Stimulated activated CD8-positive, alpha-beta memory T cell treated with anti-CD3 and anti-CD28 coated beads, Interleukin-12 subunit alpha, Interleukin-12 subunit beta, amount 100 ng/mL, for 1 hour (primary cell): ENCODE data around the gene HS2ST1.
"Not testable (repeated sequence)": the region's sequence is repeated elsewhere in the genome, so short reads cannot be mapped to it uniquely, and the experiment has no call there.

Experiments
- DNase-seq: peaks from one replicate; pipeline ENCODE4 v3.0.0-alpha.2; 2020; ENCODE audit warnings: low read depth

Gene HS2ST1

DNA sequence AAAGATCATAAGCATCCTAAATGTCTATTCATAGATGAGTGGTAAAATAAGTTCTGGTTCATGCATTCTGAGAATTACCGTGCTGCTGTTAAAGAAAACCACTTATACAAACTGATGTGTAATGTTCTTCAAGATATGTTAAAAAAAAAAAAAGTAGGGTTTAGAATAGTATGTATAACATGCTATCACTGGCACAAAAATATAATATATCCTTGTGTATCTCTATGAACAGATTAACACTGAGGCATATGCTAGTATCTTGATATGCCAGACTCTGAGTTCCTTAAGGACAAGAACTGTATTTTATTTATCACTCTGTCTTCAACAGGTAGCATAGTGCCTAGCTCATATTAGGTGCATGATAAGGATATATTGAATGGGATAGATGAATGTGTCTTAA, 108.9 kb downstream of the HS2ST1 start:
- DNase-seq: no peak

DNA sequence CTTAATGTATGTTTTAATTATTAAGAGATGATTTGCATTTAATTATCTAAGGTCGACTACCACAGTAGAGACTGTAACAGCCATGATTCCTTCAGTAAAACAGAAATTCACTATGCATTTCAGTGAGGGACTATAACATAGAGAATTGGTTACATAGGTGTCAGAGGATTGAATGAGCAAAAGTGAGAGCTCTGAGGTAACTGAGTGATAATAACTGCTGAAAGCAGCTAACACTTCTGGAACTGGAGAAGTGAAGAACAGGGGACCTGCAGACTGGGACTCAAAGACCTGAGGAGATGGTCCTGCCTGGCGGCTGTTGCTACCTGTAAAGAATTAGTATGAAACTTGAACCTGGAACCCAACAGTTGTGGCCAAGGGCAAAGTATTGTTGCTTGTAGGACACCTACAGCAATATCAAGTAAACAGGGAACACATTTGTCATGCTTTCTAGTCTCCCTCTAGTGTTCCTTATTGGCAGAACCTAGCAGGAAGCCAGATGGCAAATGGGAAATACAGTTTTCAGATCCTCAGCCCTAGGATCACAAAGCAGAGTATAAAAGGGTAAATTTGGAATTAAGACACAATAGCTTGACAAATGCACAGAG, 110.6 kb downstream of the HS2ST1 start:
- no peak for DNase-seq

DNA sequence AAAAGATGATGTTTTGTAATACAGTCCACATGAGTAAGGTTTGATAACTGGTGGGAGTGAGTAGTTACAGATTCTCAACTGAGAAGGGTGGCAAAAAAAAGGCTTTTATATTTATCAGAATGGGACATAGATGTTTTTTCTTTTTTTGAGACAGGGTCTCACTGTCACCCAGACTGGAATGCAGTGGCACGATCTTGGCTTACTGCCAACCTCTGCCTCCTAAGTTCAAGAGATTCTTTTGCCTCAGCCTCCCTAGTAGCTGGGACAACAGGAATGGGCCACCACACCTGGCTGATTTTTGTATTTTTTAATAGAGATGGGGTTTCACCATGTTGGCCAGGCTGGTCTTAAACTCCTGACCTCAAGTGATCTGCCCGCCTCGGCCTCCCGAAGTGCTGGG, 113.1 kb downstream of the HS2ST1 start:
- not testable (repeated sequence) for DNase-seq

DNA sequence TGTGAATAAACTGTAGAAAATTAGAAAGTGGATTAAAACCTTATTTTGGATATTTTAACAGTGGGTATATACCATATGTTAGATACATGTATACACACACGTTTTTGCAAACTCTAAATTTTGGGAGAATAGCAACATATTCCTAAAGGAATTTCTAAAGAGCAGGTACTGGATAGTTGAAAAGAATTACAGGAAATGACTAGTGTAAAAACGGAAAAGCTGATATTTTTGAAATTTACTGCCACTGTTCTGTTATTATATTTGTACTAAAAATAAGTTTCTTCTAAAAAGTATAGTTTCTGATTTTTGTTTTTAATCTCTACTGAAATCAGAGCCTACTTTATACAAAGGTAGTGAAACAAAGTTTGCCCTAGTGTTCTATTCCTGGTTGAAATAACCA, 114.1 kb downstream of the HS2ST1 start:
- no peak for DNase-seq

DNA sequence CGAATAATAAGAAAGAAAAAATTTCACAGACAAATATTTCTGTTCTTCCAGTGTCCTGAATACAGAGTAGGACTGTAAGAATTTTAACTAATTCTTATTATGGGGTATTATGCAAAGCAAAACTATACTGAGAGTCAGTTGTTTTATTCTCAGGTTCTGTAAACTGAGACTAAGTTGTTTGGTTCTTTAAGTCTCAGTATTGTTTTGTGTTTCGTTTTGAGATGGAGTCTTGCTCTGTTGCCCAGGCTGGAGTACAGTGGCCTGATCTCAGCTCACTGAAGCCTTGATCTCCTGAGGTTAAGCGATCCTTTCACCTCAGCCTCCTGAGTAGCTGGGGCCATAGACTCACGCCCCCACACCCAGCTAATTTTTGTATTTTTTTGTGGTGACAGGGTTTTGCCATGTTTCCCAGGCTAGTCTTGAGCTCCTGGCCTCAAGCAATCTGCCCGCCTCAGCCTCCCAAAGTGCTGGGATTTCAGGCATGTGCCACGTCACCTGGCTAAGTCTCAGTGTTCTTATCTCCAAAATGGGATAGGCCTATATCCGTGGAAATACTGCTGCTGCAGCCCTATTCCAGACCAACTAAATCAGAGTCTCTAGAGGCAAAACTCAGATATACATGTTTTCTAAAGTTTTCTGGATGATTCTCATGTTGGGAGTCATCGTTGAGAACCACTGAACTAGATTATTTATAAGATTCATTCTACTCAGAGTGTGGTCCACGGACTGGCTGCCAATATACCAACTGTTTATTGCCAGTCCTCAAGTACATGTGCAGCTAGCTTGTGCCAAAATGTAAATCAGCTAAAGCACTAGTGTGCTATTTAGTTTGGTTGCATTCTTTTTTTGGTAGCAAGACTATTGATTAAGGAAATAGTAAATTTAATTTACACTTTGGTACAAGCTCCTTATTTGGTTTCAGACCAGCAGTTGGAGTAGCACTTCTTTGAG, 116.6 kb downstream of the HS2ST1 start:
- no peak for DNase-seq

DNA sequence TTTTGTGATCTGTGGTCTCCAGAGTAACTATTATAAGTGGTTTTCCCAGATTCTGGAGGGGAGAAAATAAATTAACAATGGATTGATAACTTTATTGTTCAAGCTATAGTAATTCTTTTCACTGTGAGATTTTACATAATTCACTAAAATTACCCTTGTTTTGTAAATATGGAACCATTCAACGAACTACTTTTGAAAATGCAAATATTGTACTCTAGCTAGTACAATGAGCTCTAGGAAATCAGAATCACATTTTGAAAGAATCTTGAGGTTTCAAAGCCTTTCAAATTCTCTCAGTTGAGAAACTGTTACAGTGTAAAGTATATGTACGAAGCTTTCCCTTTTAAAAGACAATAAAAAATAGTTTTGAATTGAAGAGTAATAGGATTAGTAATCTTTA, 119.9 kb downstream of the HS2ST1 start:
- DNase-seq: no peak

DNA sequence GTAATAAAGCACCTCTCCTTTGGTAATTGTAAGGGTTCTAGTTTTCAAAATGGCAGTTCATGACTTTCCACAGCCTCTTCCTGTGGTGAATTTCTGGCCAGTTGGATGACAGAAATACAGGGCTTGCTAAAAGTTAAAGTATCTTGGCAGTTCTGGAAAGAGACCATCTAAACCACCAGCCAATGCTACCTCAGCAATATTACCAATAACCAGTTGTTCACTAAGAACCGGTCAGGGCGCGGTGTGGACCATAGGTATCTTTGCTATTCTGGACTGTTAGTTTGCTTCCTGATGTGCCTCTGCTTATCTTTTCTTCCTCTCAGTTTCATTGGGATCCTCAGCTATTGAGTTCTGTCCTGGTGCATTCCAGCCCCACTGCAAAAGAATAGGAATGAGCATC, 124.7 kb downstream of the HS2ST1 start:
- no peak for DNase-seq

DNA sequence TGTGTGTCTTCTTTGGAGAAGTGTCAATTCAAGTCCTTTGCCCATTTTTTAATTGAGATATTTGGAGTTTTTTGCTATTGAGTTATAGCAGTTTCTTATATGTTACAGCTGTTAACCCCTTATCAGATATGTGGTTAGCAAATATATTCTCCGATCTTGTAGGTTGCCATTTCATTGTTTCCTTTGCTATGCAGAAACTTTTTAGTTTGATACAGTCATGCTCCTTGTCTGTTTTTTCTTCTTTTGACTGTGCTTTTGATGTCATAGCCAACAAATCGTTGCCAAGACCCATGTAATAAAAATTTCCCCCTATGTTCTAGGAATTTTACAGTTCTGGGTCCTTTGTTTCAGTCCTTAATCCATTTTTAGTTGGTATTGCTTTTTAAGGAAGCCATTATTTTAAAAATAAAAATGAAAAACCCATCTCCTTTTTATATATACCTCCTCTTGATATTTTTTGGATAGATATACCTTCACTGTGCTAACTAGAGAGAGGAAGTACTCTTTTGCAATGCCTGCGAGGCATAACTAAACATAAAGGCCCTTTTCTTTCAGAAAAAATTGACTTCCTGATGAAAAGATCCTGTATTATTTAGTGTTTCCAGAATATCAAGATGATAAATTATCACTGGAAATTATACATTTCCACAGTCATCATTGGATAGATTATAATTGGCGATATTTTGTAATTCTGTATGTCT, 127.8 kb downstream of the HS2ST1 start:
- no peak for DNase-seq

DNA sequence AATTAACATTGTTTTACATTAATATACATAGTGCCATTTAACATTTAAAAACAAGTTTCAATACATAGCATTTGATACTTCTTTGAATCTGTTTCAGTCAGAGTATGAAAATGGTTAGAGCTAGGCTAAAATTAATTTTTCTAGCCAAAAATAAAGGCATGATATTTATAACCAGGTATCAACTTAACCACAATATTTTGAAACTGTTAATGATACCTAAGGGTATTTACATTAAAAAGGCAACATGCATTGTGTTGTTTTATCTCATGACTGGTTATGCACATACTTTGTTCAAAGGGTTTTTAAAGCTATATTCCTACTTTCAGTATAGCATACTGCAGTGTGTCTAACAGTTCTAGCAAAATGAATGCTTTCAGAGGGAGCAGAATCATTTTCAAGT, 130.0 kb downstream of the HS2ST1 start:
- DNase-seq: no peak

DNA sequence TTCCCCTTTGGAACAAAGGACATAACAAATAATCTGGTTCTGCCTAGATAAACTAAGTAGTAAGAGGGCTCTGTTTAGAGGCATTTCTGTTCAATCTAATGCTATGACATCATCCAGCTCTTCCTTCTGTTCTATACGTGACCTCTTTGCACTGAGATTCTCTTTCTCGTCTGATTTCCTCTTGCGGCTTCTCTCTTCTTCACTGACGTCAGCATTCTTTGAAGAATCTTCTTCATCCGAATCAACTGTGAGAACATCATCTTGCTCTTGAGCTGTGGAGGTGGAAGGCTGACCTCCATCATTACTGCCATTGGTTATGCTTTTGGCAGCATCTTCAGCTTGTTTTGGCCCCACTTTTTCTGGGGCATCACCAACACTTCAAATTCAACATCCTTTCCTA, 130.4 kb downstream of the HS2ST1 start:
- DNase-seq: no peak

DNA sequence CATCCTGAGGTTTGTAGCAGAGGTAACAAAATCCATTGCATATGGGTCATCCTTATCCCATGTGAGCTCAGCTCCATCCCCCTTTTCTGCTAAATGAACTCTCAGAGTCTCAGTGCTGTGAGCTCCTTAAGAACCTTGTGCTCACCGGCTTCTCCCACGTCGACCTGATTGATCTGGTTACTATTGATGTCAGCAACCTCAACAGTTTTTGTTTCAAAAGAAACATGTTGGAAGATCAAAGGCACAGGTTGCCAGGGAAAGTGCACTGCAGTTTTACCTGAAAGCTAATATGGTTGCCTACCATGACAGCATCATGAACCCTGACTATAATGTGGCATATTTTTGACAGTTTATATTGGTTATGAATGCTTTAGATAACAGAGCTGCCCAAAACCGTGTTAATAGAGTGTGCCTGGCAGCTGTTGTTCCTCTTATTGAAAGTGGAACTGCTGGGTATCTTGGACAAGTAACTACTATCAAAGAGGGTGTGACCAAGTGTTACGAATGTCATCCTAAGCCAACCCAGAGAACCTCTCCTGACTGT, 131.4 kb downstream of the HS2ST1 start:
- no peak for DNase-seq

DNA sequence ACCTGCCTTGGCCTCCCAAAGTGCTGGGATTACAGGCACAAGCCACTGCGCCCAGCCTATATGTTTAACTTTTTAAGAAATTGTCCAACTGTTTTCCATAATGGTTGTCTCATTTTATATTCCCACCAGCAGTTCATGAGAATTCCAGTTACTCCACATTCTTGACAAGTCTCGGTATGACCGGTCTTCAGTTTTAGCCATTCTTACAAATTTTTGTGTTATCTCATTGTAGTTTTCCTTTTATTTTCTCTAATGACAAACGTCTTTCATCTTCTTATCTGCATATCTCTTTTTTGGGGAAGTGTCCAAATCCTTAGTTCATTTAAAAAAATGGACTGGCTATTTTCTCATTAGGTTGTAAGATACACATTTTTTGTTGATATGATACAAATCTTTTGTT, 132.5 kb downstream of the HS2ST1 start:
- no peak for DNase-seq

DNA sequence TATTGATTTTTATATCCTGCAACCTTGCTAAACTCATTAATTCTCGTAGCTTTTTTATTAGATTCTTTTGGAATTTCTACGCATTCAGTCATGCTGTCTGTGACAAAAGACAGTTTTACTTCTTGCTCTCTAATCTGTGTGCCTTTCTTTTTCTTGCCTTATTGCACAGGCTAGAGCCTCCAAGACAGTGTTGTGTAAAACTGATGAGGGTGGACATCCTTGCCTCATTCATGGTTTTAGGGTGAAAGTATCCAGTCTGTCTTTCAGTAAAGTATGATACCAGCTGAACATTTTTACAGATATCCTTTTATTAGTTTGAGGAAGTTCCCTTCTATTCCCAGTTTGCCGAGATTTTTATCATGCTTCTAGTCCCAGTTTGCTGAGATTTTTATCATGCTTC, 133.8 kb downstream of the HS2ST1 start:
- no peak for DNase-seq

DNA sequence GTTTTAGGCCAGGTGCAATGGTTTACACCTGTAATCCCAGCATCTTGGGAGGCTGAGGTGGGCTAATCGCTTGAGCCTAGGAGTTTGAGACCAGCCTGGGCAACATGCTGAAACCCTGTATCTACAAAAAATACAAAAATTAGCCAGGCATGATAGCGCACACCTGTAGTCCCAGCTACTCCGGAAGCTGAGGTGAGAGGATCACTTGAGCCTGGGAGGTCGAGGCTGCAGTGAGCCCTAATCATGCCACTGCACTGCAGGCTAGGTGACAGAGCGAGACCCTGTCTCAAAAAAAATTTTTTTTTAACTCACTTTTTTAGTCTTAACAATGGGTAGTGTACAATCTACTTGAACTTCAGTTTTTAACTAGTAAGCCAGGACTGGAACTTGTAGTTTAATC, 137.5 kb downstream of the HS2ST1 start:
- DNase-seq: no peak

DNA sequence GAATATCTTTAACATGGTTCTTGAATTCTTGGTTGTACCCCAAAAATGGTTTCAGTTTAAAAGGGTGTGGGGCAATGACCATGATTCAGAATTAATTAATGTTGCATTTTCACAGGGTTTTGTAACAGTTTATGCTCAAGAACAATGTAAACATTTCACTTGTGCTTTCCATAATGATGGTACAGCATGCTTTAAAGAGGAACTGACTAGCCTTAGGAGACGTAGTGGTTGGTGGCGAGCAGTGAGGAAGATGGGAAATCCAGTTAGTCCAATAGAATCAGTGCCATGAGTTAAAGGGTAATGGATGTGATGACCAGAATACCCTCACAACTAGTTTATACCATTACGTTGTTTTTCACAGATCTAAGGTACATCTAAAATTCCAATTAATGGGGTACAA, 138.0 kb downstream of the HS2ST1 start:
- DNase-seq: no peak

DNA sequence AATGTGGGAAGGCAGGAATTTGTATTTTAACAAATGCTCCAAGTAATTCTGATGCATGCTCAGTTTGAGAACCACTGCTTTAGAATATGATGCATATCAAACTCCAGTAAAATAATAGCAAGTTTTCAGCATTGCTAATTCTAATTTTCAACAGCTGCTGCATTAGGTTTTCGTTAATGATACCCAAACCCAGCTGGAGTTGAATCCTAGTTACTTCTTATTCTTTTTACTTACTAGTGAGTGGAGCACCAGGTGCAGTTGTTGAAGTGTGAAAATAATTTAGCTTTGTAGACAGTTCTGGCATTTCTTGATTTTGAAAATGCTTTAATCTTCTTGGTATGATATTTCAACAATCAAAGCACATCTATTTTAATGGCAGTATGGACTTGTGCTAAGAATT, 138.5 kb downstream of the HS2ST1 start:
- no peak for DNase-seq

DNA sequence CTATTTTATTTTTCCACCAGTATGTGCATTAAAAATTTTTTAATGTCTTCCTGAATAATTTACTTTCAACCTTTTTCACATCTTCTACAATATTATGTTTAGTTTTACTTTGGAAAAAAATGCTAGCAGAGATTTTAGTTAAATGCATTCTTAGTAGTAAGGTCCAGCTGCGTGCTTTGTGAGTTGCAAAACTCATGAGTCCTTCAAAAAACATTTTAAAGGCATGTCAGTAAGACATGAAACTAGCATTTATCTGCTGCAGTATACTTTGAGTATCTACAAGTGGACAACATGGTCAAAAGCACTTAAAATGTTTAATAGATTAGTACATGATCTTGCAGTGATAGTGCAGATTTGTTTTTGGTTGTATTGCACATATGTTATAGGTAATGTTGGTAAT, 139.0 kb downstream of the HS2ST1 start:
- DNase-seq: no peak

DNA sequence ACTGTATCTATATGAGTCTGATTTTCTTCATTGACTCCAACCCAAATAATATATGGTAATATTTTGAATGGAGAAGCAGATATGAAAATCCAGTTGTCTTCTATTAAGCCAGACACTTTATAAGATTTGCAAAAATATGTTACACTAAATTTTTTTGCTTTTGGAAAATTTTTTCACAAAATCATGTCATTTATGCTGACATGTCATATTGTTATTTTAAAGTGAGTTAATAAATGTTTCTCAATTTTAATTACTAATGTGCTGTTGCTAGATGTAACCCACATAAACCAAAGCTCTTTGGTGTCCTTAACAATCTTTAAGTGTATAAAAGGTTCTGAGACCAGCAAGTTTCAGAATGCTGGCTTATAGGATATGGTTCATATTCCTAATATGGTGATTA, 142.5 kb downstream of the HS2ST1 start:
- no peak for DNase-seq

DNA sequence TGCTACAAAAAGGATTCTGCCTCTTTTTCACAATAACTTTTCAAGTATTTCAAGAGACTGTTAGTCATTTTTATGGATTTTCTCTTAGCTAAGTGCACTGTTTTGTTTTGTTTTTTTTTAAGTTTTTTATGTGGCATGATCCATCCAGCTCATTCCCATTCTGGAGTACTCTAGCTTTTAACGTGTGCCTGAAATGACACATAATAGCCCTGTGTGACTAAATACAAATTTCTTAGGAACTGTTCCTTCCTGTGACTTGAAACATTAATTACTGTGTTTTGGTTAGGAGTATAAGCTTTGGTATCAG, 143.9 kb downstream of the HS2ST1 start:
- DNase-seq: no peak

DNA sequence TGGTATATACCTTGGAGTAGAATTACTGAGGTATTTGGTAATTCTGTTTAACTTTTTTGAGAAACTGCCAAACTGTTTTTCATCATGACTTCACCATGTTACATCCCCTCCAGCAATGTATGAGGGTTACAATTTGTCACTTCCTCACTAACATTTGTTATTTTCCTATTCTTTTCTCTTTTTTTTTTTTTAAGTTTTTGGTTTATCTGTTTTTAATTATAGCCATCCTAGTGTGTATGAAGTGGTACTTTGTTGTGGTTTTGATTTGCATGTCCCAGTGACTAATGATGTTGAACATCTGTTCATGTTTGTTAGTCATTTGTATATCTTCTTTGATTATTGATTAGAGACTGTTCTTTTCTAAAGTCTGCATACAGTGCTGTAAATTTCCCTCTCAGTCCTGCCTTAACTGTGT, 147.3 kb downstream of the HS2ST1 start:
- no peak for DNase-seq

DNA sequence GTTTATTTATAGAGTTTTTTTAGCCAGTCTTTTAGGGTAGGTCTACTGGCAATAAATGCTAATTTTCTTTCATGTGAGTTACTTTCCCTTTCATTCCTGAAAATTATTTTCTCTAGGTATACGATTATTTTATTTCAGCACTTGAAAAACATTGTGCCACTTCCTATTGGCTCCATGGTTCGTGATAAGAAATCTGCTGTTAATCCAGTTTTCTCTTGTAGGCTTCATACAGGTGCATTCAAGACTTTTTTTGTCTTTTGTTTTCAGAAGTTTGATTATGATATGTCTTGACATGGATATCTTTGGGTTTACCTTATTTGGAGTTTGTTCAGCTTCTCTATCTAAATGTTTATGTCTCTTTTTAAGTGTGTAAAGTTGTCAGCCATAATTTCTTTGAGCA, 148.3 kb downstream of the HS2ST1 start:
- DNase-seq: no peak

DNA sequence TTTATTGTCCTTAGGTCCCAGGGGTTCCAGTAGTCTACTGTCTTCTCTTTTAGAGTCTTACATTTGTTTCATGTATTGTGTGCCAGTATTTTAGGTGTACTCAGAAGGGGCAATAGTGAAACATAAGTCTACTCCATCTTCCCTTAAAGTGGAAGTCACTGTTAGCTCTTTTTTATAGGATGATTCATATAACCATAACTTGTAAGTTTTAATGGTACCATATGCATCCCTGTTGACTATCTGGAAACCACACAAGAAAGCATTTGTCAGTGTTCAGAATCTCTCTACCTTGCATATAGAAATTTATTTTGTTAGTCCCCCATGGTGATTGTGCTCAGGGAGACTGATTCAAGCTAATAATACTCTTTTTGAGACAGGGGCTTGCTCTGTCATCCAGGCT, 149.9 kb downstream of the HS2ST1 start:
- DNase-seq: no peak

DNA sequence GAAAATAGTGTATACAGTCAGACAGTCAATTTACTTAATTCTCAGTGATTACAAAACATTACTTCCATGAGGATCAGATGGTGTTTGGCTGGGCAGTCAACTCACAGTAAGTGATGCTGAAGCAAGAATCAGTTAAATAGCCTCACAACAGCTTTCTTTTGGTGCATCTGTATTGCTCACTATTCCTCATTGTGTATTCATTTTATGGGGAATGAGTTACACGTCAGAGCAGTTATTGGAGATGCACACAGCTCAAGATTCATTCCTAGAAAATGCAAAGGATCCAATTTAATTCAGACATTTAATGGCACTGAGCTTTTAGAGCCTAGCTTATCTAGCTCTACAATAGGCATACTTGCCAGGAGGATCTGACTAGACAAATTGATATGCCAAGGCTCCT, 150.6 kb downstream of the HS2ST1 start:
- DNase-seq: no peak
